ENCODE data around the gene GATA5.

GATA5 gene

DNA sequence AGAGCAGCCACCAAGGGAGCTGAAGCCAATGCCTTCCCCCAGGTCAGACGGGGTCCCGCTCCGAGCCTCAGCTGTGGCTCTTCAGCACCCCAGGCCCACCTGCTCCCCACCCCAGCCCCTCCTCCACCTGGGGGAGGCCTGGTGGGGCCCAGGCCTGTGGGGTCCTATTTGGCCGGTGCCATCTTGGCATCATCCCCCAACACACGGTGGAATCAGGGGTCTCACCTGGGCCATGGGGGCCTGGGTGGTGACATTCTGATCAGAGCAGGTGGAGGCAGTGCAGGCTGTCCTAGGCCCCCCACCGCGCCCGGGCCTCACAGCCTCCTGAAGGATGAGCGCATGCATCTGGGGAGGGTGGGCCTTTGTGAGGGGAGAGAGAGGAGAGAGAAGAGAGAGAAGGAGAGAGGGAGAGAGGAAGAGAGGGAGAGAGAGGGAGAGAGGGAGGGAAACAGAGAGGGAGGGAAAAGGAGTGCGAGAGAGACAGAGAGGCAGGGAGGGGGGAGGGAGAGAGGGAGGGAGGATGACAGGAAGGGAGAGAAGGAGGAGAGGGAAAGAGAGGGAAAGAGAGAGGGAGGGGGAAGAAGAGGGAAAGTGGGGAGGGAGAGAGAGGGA, 24.5 kb downstream of the GATA5 start:
- DNase-seq: no peak

- DNase-seq: no peak
Observed at GRCh38 chr20:62449951-62450691, 25.7 kb downstream of the GATA5 start.

GRCh38 chr20:62448788-62449187, 27.0 kb downstream of the GATA5 start:
- no peak for DNase-seq

DNA sequence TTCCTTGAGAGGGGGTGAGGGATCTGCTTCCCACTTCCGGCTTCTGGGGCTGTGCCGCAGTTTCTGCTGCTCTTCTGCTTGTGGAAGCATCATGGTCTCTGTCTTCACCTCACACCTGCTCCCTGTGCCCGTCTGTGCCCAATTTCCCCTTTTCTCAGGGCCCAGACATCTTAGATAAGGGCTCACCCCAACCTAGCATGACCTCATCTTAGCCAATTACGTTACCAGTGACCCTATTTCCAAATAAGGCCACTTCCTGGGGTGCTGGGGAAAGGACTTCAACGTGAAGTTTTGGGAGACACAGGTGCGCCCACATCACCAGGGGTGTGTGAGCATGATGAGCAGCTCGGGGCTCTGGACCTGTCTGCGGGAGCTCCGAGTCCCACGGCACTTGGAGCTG, 27.8 kb downstream of the GATA5 start:
- no peak for DNase-seq

DNA sequence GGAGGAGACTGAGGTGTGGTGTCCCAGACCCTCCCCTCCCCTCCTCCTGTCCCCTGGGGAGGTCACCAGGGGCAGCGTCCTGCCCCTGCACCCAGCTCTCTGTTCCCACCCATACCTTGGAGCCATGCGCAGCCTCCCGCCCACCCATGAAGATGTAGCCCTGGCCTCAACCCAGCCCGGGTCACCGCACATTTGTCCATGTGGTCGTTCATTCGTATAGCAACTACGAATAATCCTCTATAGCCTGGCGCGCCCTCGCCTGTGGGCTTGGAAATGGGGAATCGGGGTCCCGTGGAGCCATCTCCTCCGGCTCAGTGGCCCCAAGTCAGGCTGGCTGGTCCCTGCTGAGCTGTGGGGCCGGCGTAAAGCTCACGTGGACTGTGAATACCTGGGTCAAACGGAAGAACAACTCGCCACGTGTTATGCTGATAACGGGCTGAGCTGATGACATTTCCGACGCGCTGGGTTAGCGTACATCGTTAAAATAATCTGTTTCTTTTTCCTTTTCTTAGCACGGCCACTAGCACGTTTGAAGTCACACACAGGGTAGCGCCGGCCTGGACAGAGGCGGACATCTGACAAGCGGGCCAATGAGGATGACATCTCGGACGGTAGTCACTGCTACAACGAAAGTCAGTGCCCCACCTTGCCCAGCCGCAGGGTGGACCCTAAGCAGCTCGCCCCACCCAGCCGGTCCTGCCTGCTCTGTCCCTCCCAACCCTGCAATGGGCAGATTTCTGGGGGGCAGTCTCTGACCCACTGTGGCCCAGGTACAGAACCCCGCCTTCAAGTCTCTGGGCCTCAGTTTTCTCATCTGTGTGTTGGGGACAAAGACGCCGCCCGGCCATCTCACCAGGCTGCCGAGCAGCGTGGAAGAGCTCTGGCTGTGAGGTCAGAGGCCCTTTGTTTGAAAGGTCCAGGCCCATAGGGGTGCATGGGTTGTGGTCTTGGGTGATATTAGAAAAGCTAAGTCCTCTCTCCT, 28.6 kb downstream of the GATA5 start:
- DNase-seq: no peak

DNA sequence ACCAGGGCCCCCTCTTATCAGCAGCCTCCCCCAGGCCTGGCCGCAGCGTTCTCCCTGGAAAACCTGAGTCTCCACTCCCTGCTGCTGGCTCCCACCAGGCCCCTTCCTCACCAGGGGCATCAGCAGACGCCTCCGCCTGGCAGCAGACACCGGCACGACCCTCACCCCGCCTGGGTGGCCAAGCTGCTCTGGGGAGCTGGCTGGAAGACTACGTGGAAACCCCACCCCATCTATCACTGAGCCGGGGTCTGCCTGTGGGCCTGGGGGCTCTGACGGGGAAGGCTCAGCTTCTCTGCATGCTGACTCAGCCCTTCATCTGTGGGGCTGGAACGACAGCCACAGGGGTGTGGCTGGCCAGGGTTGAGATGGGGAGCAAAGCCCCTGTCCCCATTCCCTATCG, 29.3 kb downstream of the GATA5 start:
- no peak for DNase-seq

GRCh38 chr20:62445553-62446340, 30.0 kb downstream of the GATA5 start:
- DNase-seq: no peak

- no peak for DNase-seq
Observed at GRCh38 chr20:62444286-62444685, 31.5 kb downstream of the GATA5 start.

DNA sequence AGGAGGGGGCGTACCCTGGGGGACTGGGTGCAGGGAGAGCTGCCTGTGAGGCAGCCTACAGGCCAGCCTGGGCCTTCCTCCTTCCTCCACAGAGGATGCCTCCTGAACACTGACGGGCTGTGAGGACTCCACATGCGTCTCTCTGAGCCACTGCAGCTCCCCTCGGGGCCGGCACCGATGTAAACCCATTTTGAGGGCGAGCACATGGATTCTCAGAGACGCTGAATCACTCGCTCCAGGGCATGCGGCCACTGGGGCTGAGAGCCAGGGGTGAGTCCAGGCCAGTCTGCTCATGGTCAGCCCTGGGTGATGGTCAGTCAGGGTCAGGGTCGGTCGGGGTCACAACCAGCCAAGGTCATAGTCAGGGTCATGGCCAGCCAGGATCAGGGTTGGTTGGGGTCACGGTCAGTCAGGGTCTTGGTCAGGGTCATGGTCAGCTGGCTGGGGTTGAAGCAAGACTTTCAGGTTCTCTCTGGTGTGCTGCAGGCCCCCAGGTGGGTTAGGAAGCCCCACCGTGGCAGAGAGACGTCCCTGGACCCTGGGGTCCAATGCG, 33.7 kb downstream of the GATA5 start:
- DNase-seq: no peak

DNA sequence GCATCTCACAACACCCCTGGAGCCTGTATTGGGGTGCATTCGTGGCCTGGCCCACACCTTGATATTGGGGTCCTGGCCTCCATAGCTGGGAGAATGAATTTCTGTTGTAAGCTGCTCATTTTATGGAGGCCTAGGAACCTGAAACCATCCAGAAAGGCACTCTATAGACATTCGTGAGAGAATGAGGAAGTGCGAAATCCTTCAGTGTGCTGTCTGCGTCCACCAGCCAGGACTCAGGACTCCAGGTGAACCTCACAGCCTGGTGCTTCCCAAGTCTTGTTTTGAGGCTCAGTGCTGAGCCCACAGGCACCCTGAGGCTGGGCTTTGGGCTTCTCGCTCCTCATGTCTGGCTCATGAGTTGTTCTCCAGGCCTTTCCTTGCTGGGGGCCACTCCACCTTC, 36.6 kb downstream of the GATA5 start:
- DNase-seq: no peak

GRCh38 chr20:62437927-62438326, 37.9 kb downstream of the GATA5 start:
- DNase-seq: no peak

DNA sequence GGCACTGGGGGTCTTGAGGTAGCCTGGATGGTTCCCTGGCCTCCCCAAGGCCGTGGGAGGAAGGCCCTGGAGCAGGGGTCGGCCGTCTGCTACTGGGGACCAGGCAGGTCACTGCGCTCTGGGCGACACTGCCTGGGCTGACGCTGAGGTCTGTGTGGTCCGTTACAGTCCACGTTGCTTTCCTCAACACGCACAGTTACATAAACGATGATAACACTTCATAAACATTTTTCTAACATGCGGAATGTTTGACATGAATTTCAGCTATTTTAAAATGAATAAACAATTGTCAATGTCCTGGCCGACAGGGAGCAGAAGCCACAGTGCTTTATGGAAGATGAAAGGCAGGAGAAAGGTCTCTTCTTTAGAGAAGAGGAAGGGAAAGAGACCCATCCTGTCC, 38.3 kb downstream of the GATA5 start:
- no peak for DNase-seq

- no peak for DNase-seq
Observed at GRCh38 chr20:62436692-62437091, 39.1 kb downstream of the GATA5 start.

DNA sequence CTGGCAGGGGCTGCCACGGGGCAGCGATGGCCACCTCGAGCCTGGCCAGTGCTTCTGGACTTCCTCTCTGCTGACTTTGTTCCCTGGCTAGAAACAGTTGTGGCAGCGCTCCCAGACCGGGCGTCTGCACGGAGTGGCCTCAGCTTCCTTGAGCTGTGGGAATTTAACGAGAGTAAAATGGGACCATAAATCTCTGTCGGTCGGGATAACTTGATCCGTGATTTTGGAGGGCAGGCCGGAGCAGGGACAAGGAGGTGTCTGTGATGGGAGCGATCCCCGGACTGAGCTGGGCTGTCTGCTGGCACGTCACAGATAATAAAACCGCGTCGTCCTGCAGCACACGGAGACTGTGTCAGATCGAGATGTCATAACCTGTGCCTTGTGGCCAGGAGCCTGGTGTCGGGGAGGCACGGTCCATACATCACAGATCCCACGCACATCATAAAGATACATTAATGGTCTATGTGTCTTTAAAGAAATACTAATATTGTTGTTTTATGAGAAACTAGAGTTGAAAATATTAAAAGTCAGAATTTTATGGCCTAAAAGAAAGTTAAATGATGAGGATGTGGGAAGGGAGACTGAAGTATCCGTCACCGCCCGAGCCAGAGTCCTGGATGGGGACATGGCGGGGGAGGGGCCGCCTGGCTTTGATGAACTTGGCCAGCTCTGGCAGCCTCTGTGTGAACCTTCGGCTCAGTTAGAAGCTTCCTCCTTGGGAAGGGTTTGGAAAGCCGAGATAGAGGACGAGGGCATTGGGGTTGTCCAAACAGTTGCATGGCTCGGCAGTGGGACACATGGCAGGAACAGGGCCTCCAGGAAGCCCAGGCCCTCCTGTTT, 41.9 kb downstream of the GATA5 start:
- no peak for DNase-seq

DNA sequence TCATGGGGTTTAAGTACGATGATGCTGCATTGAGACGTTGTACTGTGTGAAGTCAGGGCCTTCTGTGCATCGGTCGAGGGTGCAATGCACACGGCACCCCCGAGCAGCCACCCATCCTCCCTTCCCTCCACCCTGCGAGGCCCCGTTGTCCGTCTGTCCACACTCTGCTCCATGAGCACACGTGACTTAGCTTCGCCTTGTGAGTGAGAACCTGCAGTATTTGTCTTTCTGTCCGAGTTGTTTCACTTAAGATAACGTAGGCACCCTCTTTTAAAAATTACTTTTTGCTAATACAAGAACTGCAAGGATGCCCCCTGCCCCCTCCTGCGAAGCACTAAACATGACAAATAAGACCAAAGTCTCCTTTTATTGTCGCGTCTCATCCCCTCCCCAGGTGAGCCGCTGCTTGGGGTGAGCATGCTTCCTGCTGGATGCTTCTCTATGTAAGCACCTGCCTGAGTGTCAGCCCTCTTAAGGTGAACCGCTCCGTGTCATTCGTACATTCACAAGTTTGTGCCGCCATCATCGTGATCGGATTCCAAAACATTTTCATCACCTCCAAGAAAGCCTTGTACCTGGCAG, 44.8 kb downstream of the GATA5 start:
- no peak for DNase-seq

GRCh38 chr20:62430311-62430853, 45.4 kb downstream of the GATA5 start:
- no peak for DNase-seq

DNA sequence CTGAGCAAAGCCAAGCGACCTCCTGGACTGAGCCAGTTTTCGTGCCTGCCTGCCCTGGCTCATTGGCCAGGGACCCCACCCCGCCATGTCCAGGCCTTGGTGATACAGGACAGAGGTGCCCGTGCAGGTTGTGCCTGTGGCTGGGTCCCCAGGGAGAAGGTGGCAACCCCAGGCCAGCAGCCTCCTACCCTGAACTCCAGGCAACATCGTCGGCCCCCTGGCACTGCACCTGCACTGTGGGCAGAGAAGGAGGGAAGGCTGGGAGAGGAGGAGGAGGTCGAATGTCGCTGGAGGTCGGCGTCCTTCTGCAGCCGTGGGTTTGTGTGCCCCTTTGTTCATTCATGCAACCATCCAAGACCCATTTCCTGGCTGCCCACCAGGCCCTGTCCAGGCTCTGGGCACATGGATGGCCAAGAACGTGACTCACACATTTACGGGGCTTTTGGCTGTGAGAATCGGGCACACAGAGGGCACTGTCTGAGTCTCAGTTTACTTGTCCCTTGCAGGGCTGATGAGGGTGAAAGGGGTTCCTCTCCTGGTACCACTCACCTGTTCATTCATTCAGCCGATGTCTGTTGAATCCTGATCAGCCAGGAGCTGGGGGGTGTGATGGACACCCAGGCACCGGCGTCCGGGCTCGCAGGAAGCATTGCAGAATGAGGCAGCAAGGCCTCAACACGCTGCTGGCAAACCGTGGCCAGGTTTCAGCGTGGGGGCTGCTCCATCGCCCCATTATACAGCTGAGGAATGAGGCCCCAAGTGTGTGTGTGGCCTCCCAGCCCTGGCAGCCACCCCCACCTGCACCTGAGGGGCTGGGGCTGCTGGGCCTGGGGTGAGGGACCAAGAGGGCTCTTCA, 46.1 kb downstream of the GATA5 start:
- no peak for DNase-seq

GRCh38 chr20:62428396-62429295, 47.1 kb downstream of the GATA5 start:
- DNase-seq: no peak

DNA sequence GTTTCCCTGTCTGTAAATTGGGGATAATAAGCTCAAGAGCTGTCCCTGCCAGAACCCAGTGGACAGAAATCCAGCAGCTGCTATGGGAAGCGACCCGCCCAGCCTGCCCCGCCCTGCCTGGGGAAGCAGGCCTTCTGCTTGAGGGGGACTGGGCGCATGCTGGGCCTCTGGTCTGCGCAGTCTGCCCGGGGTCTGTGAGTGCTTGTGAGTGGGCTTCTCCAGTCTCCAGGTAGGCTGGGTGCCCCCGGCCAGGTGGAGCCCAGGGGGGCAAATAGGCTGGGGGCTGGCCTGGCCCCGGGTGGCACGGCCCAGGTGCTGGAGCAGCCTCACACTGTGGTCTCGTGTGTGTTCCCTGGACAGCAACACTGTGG, 47.8 kb downstream of the GATA5 start:
- no peak for DNase-seq

Data from right forelimb (tissue), 1 donor.